OCI-LY7 (cell line): Measurements from ENCODE around the gene CR1L. TPM values are rescaled to one million over a fixed set of nuclear protein-coding genes. Genes with fewer than 3 reads are reported as not detected.
"Not testable (repeated sequence)": the region's sequence is repeated elsewhere in the genome, so short reads cannot be mapped to it uniquely, and the experiment has no call there.

ENCODE experiments used
- BruUV-seq: library from RNA; stranded (reverse); fragments of 400-500 nt; replicated peaks from 2 replicates; lab custom pipeline; 2021; lab: Mats Ljungman, UMichigan
- CTCF ChIA-PET: fragments of 300-600 bp; sonication (Branson Sonifier 250); formaldehyde crosslinking; loops from one replicate; lab custom pipeline; 2022; ENCODE audit warnings: antibody characterized with exemption; ENCODE audit not compliant: unreplicated experiment; lab: Charles Lee
- POLR2A ChIA-PET: fragments of 300-600 bp; sonication (Branson Sonifier 250); formaldehyde crosslinking; loops from one replicate; lab custom pipeline; 2022; ENCODE audit warnings: antibody characterized with exemption; lab: Charles Lee
- DNase-seq: peaks from one replicate; pipeline ENCODE4 v3.0.0-alpha.2; 2015; ENCODE audit warnings: low spot score
- H2AFZ ChIP-seq: fragments of 200-600 bp; sonication (generic), shearing (Covaris generic); 2 replicates; pipeline ENCODE4 v1.6.1; 2014; ENCODE audit warnings: mild to moderate bottlenecking, antibody characterized with exemption, low read length, moderate library complexity
- H3K27ac ChIP-seq: fragments of 200-600 bp; sonication (generic); 2 replicates; pipeline ENCODE4 v1.5.1; 2014; ENCODE audit warnings: mixed run types, low read depth, mild to moderate bottlenecking, moderate library complexity, low read length, inconsistent platforms; ENCODE audit not compliant: poor library complexity, severe bottlenecking
- H3K36me3 ChIP-seq: fragments of 200-600 bp; sonication (generic); 2 replicates; pipeline ENCODE4 v1.6.1; 2014; ENCODE audit warnings: mild to moderate bottlenecking, antibody characterized with exemption, low read length, moderate library complexity, mixed read lengths; ENCODE audit not compliant: insufficient read depth
- H3K4me1 ChIP-seq: fragments of 200-600 bp; sonication (generic); 2 replicates; pipeline ENCODE4 v1.5.1; 2014; ENCODE audit warnings: mild to moderate bottlenecking, low read length; ENCODE audit not compliant: insufficient read depth, poor library complexity, severe bottlenecking
- H3K4me2 ChIP-seq: fragments of 200-600 bp; sonication (generic); 2 replicates; pipeline ENCODE4 v1.6.1; 2014; ENCODE audit warnings: mild to moderate bottlenecking, low read length
- H3K4me3 ChIP-seq: fragments of 200-600 bp; sonication (generic); 2 replicates; pipeline ENCODE4 v1.5.1; 2014; ENCODE audit warnings: mild to moderate bottlenecking, low read depth, low read length; ENCODE audit not compliant: poor library complexity, severe bottlenecking
- H3K79me2 ChIP-seq: fragments of 200-600 bp; sonication (generic); 2 replicates; pipeline ENCODE4 v1.6.1; 2016; ENCODE audit warnings: low read depth, mild to moderate bottlenecking, low read length, moderate library complexity, mixed read lengths; ENCODE audit not compliant: insufficient read depth
- H3K9me2 ChIP-seq: fragments of 200-600 bp; sonication (generic); 2 replicates; pipeline ENCODE4 v1.6.1; 2016; ENCODE audit warnings: mild to moderate bottlenecking, low read length, mixed read lengths; ENCODE audit not compliant: insufficient read depth
- H3K9me3 ChIP-seq: fragments of 200-600 bp; sonication (generic); 2 replicates; pipeline ENCODE4 v1.6.1; 2014; ENCODE audit warnings: mild to moderate bottlenecking, mixed run types, low read length, mixed read lengths
- H4K20me1 ChIP-seq: fragments of 200-600 bp; sonication (generic); 2 replicates; pipeline ENCODE4 v1.6.1; 2014; ENCODE audit warnings: mild to moderate bottlenecking, antibody characterized with exemption, low read length, moderate library complexity, mixed read lengths; ENCODE audit not compliant: insufficient read depth
- EZH2phosphoT487 ChIP-seq: fragments of 200-600 bp; sonication (generic); IDR thresholded peaks from 2 replicates; pipeline ENCODE4 v1.6.1; 2018; ENCODE audit warnings: low read depth, borderline replicate concordance, mild to moderate bottlenecking, mixed run types, antibody characterized with exemption, low read length, moderate library complexity, mixed read lengths
- intact Hi-C: fragments of 100-400 bp; cut with micrococcal nuclease; formaldehyde crosslinking; loops from one replicate; pipeline ENCODE4 v1.10.0; 2022; ENCODE audit not compliant: unreplicated experiment
- total RNA-seq, 2 experiments: library from RNA; depleted of rRNA in 1 of 2; stranded (reverse); fragments of >200 nt in 1 of 2; shearing (Covaris generic) in 1 of 2; gene quantifications; 2 replicates each; pipeline ENCODE4 v1.2.3, GENCODE V29; 2014 to 2022
- TF ChIP-seq, protein P1 (sequence below): fragments of 200-600 bp; sonication (generic); conservative IDR thresholded peaks from 2 replicates; pipeline ENCODE4 v1.5.1; 2014; ENCODE audit warnings: mild to moderate bottlenecking, antibody characterized with exemption, low read length, moderate library complexity, mixed read lengths

CR1L gene
- total RNA-seq, 2 experiments from 2014 or later: not detected

DNA sequence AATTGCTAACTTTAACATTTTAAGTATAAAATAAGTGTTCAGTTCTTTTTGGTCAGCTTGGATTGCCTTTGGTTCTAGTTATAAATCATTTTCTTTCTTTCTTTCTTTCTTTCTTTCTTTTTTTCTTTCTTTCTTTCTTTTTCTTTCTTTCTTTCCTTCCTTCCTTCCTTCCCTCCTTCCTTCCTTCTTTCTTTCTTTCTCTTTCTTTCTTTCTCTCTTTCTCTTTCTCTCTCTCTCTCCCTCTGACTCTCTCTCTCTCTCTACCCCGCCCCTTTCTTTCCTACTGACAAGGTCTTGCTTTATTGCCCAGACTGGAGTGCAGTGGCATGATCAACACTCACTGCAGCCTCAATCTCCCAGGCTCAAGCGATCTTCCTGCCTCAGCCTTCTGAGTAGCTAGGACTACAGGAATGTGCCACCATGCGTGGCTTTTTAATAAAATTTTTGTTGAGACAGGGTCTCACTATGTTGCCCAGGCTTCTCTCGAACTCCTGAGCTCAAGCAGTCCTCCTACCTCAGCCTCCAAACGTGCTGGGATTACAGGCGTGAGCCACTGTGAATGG lies 38.0 kb downstream of the CR1L start:
- H3K4me2 ChIP-seq, H3K36me3 ChIP-seq, H4K20me1 ChIP-seq, H3K4me3 ChIP-seq, H3K4me1 ChIP-seq, H3K9me3 ChIP-seq, BruUV-seq, POLR2A ChIA-PET, DNase-seq, H2AFZ ChIP-seq, H3K79me2 ChIP-seq, H3K9me2 ChIP-seq, CTCF ChIA-PET, H3K27ac ChIP-seq, intact Hi-C loops: not testable (repeated sequence)

- H4K20me1 ChIP-seq, intact Hi-C loops, H2AFZ ChIP-seq, CTCF ChIA-PET, BruUV-seq, H3K4me3 ChIP-seq, H3K79me2 ChIP-seq, H3K9me2 ChIP-seq, H3K4me1 ChIP-seq, H3K27ac ChIP-seq, DNase-seq, H3K36me3 ChIP-seq, H3K4me2 ChIP-seq, H3K9me3 ChIP-seq: not testable (repeated sequence)
- POLR2A ChIA-PET: interaction anchor here (1.0 kb wide), 1 partner anchor 195 kb away, joined by 3 read pairs; the partner anchor contains the start of gene CR1
These were observed 45.6 kb downstream of the CR1L start for GRCh38 chr1:207690551-207690950.

DNA sequence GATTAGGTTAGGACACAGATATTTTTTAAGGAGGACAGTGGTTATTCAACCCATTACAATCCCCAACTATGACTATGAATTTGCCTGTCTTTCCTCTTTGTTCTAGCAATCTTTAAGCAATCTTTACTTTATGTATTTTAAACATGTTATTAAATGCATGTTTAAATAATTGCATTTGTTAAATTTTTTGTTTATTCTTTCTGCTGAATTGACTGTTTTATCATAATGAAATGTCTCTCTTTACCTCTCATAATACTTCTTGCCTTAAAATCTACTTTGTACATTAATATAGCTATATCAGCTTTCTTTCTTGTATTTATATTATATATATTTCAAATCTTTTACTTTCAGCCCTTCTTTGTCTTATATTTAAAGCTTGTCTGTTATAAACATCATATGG lies 46.1 kb downstream of the CR1L start:
- Histone ChIP-seq H3K79me2 (no peaks in the 10 kb centered on the region), H2AFZ (no peak overlapping the region), H4K20me1 (no peaks in the 10 kb centered on the region), H3K4me2 (no peak overlapping the region), H3K4me1 (no peaks in the 10 kb centered on the region), H3K36me3 (no peaks in the 10 kb centered on the region), H3K4me3 (no peak overlapping the region), H3K27ac (no peak overlapping the region), H3K9me3 (no peaks in the 10 kb centered on the region), H3K9me2 (no peaks in the 10 kb centered on the region)
- BruUV-seq: no TSS peak
- POLR2A ChIA-PET: interaction anchor here (1.0 kb wide), 1 partner anchor 195 kb away, joined by 3 read pairs; the partner anchor contains the start of gene CR1
- intact Hi-C loops: no loop called here
- CTCF ChIA-PET: no interaction called here
- DNase-seq: no peak
- no peak for TF ChIP-seq EZH2phosphoT487
- TF ChIP-seq, protein P1, sequence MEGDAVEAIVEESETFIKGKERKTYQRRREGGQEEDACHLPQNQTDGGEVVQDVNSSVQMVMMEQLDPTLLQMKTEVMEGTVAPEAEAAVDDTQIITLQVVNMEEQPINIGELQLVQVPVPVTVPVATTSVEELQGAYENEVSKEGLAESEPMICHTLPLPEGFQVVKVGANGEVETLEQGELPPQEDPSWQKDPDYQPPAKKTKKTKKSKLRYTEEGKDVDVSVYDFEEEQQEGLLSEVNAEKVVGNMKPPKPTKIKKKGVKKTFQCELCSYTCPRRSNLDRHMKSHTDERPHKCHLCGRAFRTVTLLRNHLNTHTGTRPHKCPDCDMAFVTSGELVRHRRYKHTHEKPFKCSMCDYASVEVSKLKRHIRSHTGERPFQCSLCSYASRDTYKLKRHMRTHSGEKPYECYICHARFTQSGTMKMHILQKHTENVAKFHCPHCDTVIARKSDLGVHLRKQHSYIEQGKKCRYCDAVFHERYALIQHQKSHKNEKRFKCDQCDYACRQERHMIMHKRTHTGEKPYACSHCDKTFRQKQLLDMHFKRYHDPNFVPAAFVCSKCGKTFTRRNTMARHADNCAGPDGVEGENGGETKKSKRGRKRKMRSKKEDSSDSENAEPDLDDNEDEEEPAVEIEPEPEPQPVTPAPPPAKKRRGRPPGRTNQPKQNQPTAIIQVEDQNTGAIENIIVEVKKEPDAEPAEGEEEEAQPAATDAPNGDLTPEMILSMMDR: no peak
